ENCODE measurements around the gene BMERB1. TPM values are rescaled to one million over a fixed set of nuclear protein-coding genes. Genes with fewer than 3 reads are reported as not detected.

BMERB1 gene
- total RNA-seq, 1 donor from 2014 or later, result 35.9 TPM

- H3K4me1 Mint-ChIP-seq (ENCODE audit: low read depth), result no peaks in the 10 kb centered on the region
- no peak for TF ChIP-seq CTCF (IDR thresholded peaks at IDR 0.05)
- H3K27ac Mint-ChIP-seq (ENCODE audit: unreplicated experiment), result no peak overlapping the region
- H3K36me3 Mint-ChIP-seq (ENCODE audit: low read depth), result peaks cover 16% of the 10 kb centered on the region
- no peaks in the 10 kb centered on the region for H3K27me3 Mint-ChIP-seq (ENCODE audit: low read depth)
- no peak overlapping the region for H3K4me3 Mint-ChIP-seq (ENCODE audit: unreplicated experiment)
- no peak for DNase-seq (ENCODE audit: low spot score)
- H3K9me3 Mint-ChIP-seq (ENCODE audit: low read depth), result no peaks in the 10 kb centered on the region
Measured at GRCh38 chr16:15576960-15577958, 142.9 kb downstream of the BMERB1 start.

GRCh38 chr16:15578824-15579223 lies 144.4 kb downstream of the BMERB1 start:
- Mint-ChIP-seq H3K4me1 (ENCODE audit: low read depth) (no peaks in the 10 kb centered on the region), H3K36me3 (ENCODE audit: low read depth) (peaks cover 17% of the 10 kb centered on the region), H3K9me3 (ENCODE audit: low read depth) (no peaks in the 10 kb centered on the region), H3K27ac (ENCODE audit: unreplicated experiment) (no peak overlapping the region), H3K4me3 (ENCODE audit: unreplicated experiment) (no peak overlapping the region), H3K27me3 (ENCODE audit: low read depth) (no peaks in the 10 kb centered on the region)
- TF ChIP-seq CTCF (IDR thresholded peaks at IDR 0.05), result no peak
- DNase-seq (ENCODE audit: low spot score), result no peak

GRCh38 chr16:15581127-15581815 lies 146.9 kb downstream of the BMERB1 start:
- DNase-seq (ENCODE audit: low spot score), result no peak
- no peak overlapping the region for H3K27ac Mint-ChIP-seq (ENCODE audit: unreplicated experiment)
- H3K36me3 Mint-ChIP-seq (ENCODE audit: low read depth), result peaks cover 36% of the 10 kb centered on the region
- no peak overlapping the region for H3K4me3 Mint-ChIP-seq (ENCODE audit: unreplicated experiment)
- no peaks in the 10 kb centered on the region for H3K27me3 Mint-ChIP-seq (ENCODE audit: low read depth)
- peaks cover 8% of the 10 kb centered on the region for H3K9me3 Mint-ChIP-seq (ENCODE audit: low read depth)
- no peak for TF ChIP-seq CTCF (IDR thresholded peaks at IDR 0.05)
- no peaks in the 10 kb centered on the region for H3K4me1 Mint-ChIP-seq (ENCODE audit: low read depth)

- peaks cover 51% of the 10 kb centered on the region for H3K36me3 Mint-ChIP-seq (ENCODE audit: low read depth)
- H3K4me1 Mint-ChIP-seq (ENCODE audit: low read depth), result no peaks in the 10 kb centered on the region
- TF ChIP-seq CTCF (IDR thresholded peaks at IDR 0.05), result no peak
- H3K27ac Mint-ChIP-seq (ENCODE audit: unreplicated experiment), result no peak overlapping the region
- DNase-seq (ENCODE audit: low spot score), result no peak
- H3K27me3 Mint-ChIP-seq (ENCODE audit: low read depth), result no peaks in the 10 kb centered on the region
- H3K9me3 Mint-ChIP-seq (ENCODE audit: low read depth), result peaks cover 16% of the 10 kb centered on the region
- H3K4me3 Mint-ChIP-seq (ENCODE audit: unreplicated experiment), result no peak overlapping the region
Measured at GRCh38 chr16:15583526-15583925, 149.1 kb downstream of the BMERB1 start.

GRCh38 chr16:15585956-15586355 lies 151.6 kb downstream of the BMERB1 start:
- Mint-ChIP-seq H3K4me3 (ENCODE audit: unreplicated experiment) (no peak overlapping the region), H3K27me3 (ENCODE audit: low read depth) (no peaks in the 10 kb centered on the region), H3K4me1 (ENCODE audit: low read depth) (peaks cover 7% of the 10 kb centered on the region), H3K27ac (ENCODE audit: unreplicated experiment) (no peak overlapping the region), H3K36me3 (ENCODE audit: low read depth) (peaks cover 53% of the 10 kb centered on the region), H3K9me3 (ENCODE audit: low read depth) (peaks cover 16% of the 10 kb centered on the region)
- DNase-seq (ENCODE audit: low spot score), result no peak
- no peak for TF ChIP-seq CTCF (IDR thresholded peaks at IDR 0.05)
